Measurements from ENCODE around the gene VOPP1.

DNA sequence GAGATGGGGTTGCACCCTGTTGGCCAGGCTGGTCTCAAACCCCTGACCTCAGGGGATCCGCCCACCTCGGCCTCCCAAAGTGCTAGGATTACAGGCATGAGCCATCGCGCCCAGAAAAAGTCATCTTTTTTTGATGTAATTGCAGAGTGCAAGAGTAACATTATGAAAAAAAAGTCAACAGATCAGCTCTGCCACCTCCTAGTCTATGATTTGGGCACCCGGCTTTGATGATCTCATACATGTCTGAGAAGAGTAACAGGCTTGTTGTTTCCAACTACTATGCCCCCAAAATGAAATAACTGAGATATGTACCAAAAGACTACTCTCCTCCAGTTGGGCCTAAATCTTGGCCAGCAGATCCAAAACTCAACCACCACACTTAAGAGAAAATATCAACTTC lies 40.8 kb downstream of the VOPP1 start:
- no peak for TF ChIP-seq PRMT3 (CRISPR knock-in tag; IDR thresholded peaks at IDR 0.05; ENCODE audit: borderline replicate concordance, low read depth)
- no peak for TF ChIP-seq POLR2AphosphoS5 (IDR thresholded peaks at IDR 0.05; ENCODE audit: low read depth, low read length)
- no peak for TF ChIP-seq KLF13 (CRISPR knock-in tag; IDR thresholded peaks at IDR 0.05)
- TF ChIP-seq JUND (CRISPR knock-in tag; IDR thresholded peaks at IDR 0.05) = no peak
- no peak for TF ChIP-seq ZNF354B (CRISPR knock-in tag; IDR thresholded peaks at IDR 0.05)
- TF ChIP-seq, protein P1, sequence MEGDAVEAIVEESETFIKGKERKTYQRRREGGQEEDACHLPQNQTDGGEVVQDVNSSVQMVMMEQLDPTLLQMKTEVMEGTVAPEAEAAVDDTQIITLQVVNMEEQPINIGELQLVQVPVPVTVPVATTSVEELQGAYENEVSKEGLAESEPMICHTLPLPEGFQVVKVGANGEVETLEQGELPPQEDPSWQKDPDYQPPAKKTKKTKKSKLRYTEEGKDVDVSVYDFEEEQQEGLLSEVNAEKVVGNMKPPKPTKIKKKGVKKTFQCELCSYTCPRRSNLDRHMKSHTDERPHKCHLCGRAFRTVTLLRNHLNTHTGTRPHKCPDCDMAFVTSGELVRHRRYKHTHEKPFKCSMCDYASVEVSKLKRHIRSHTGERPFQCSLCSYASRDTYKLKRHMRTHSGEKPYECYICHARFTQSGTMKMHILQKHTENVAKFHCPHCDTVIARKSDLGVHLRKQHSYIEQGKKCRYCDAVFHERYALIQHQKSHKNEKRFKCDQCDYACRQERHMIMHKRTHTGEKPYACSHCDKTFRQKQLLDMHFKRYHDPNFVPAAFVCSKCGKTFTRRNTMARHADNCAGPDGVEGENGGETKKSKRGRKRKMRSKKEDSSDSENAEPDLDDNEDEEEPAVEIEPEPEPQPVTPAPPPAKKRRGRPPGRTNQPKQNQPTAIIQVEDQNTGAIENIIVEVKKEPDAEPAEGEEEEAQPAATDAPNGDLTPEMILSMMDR (CRISPR knock-in tag; IDR thresholded peaks at IDR 0.05) = no peak
- no peak for TF ChIP-seq PATZ1 (CRISPR knock-in tag; IDR thresholded peaks at IDR 0.05)
- TF ChIP-seq ZBTB7A (CRISPR knock-in tag; IDR thresholded peaks at IDR 0.05) = no peak
- no peak for TF ChIP-seq IRF9 (CRISPR knock-in tag; IDR thresholded peaks at IDR 0.05; ENCODE audit: borderline replicate concordance)
- TF ChIP-seq ZNF10 (CRISPR knock-in tag; IDR thresholded peaks at IDR 0.05; ENCODE audit: borderline replicate concordance, low read depth) = no peak

Data from HepG2 (cell line).